ENCODE results near the gene CLDN11. TPM values are rescaled to one million over a fixed set of nuclear protein-coding genes. Genes with fewer than 3 reads are reported as not detected.

Gene CLDN11
- total RNA-seq, 1 donor from 2014 or later = 2.5 TPM

DNA sequence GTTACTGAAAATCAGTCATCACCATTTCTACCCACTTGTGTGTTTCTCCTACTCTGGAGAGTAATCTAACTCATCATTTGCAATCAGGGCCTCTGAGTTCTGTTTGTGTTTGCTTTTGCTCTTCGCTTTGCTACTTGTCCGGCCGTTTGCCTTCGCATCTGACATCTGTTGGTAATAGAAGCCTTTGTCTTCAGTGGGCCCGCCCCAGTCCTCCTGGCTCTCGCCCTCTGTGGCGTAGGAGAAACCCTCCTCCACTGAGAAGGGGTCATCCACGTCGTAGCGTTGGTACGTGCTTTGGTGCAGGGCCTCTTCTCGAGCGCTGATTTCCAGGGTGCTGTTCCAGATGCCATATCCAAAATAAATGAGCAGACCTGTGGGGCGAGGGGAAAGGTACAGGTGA is 48.3 kb downstream of the CLDN11 start:
- no peak for DNase-seq (ENCODE audit: low read depth)
- no peaks in the 10 kb centered on the region for H3K36me3 ChIP-seq (ENCODE audit: control insufficient read depth, insufficient read depth, low read length)
- TF ChIP-seq CTCF (IDR thresholded peaks at IDR 0.05; ENCODE audit: insufficient read depth, low read length, poor library complexity, severe bottlenecking) = no peak
- no peaks in the 10 kb centered on the region for H3K27me3 ChIP-seq (ENCODE audit: control insufficient read depth, insufficient read depth, low read length)
- H3K4me3 ChIP-seq (ENCODE audit: low read depth, low read length) = no peak overlapping the region

GRCh38 chr3:170467571-170468147 is 49.0 kb downstream of the CLDN11 start:
- Histone ChIP-seq H3K27me3 (ENCODE audit: control insufficient read depth, insufficient read depth, low read length) (no peaks in the 10 kb centered on the region), H3K36me3 (ENCODE audit: control insufficient read depth, insufficient read depth, low read length) (no peaks in the 10 kb centered on the region), H3K4me3 (ENCODE audit: low read depth, low read length) (no peak overlapping the region)
- no peak for DNase-seq (ENCODE audit: low read depth)
- TF ChIP-seq CTCF (IDR thresholded peaks at IDR 0.05; ENCODE audit: insufficient read depth, low read length, poor library complexity, severe bottlenecking) = no peak

DNA sequence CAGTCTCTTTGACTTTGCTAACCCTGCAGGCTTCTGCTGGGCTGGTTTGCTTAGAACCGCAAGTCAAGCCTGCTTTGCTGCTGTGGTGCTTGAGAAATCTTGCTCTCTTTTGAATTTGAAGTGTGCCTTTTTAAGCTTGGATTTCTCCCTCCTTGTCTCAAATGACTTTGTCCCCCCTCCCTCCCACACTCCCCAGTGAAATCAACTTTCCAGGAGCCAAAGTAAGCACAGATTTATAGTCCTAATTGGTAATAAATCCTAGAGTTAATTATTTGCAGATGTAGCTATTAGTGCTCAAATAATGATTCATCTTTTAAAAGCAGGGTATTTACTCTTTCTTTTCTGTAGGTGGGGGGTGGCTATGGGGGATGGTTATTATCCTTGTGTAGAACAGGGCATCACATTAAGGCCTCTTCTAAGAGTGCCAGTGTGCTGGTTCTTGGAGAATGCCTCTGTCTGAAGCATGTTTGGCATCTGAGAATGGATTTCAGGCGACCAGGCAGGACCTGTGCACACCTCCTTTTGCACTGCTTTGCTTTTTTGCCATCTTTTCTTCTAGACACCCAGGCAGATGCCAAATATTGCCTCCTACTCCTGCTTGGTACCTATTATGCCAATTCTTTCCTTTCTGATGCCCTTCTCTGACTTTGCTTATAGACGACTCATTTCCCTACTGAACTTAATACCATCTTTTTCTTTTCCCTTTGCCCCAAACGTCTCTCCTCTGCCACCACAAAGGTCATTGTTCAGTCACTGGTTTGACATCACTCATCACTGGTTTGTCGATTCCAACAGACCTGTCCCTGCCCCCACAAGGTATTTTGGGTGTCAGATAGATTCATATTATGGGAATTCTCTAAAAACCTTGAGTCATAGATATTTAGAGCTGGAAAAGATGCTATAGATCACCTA is 50.7 kb downstream of the CLDN11 start:
- DNase-seq (ENCODE audit: low read depth) = peak; percentile 55
- TF ChIP-seq CTCF (IDR thresholded peaks at IDR 0.05; ENCODE audit: insufficient read depth, low read length, poor library complexity, severe bottlenecking) = no peak
- Histone ChIP-seq H3K4me3 (ENCODE audit: low read depth, low read length) (no peak overlapping the region), H3K36me3 (ENCODE audit: control insufficient read depth, insufficient read depth, low read length) (no peaks in the 10 kb centered on the region), H3K27me3 (ENCODE audit: control insufficient read depth, insufficient read depth, low read length) (no peaks in the 10 kb centered on the region)

- H3K4me3 ChIP-seq (ENCODE audit: low read depth, low read length) = no peak overlapping the region
- DNase-seq (ENCODE audit: low read depth) = no peak
- TF ChIP-seq CTCF (IDR thresholded peaks at IDR 0.05; ENCODE audit: insufficient read depth, low read length, poor library complexity, severe bottlenecking) = no peak
- H3K27me3 ChIP-seq (ENCODE audit: control insufficient read depth, insufficient read depth, low read length) = no peaks in the 10 kb centered on the region
- no peaks in the 10 kb centered on the region for H3K36me3 ChIP-seq (ENCODE audit: control insufficient read depth, insufficient read depth, low read length)
Observed at GRCh38 chr3:170470063-170471016, 51.7 kb downstream of the CLDN11 start.

DNA sequence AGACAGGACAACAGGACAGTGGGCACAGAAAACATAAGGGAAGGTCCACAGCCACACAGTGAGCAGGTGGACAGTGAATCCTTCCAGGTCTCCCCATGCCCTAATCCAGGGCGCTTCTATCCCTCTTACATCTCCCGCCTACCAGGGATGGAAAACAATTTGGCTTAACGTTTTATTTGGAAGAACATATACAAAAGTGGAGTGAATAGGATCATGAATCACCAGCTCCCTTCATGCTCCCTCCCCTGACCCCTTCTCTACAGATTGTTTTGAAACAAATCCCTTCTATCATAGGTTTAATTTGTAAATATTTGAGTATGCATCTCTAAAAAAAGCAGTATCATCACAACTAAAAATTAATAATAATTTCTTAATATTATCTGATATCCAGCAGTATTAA is 52.5 kb downstream of the CLDN11 start:
- no peak overlapping the region for H3K4me3 ChIP-seq (ENCODE audit: low read depth, low read length)
- TF ChIP-seq CTCF (IDR thresholded peaks at IDR 0.05; ENCODE audit: insufficient read depth, low read length, poor library complexity, severe bottlenecking) = no peak
- no peaks in the 10 kb centered on the region for H3K27me3 ChIP-seq (ENCODE audit: control insufficient read depth, insufficient read depth, low read length)
- H3K36me3 ChIP-seq (ENCODE audit: control insufficient read depth, insufficient read depth, low read length) = no peaks in the 10 kb centered on the region
- DNase-seq (ENCODE audit: low read depth) = no peak
